IMR-90 (cell line): Measurements from ENCODE around the gene DBF4B. TPM values are rescaled to one million over a fixed set of nuclear protein-coding genes. Genes with fewer than 3 reads are reported as not detected.

Experiments used
- ATAC-seq: fragments of 200-7000 bp; cut with Tn5 transposase; 2 replicates; pipeline ENCODE4 v1.9.1; 2020; ENCODE audit warnings: low read depth, mild to moderate bottlenecking, moderate library complexity
- BruUV-seq: library from RNA; stranded (reverse); fragments of 400-500 nt; replicated peaks from 2 replicates; lab custom pipeline; 2021; lab: Mats Ljungman, UMichigan
- CTCF ChIA-PET: fragments of 300-600 bp; formaldehyde crosslinking; extraction: SDS; loops from one replicate; lab custom pipeline; 2021; ENCODE audit warnings: antibody characterized with exemption; lab: Yijun Ruan, JAX
- POLR2A ChIA-PET: fragments of 300-600 bp; sonication (Branson Sonifier 250); formaldehyde crosslinking; loops from one replicate; lab custom pipeline; 2022; ENCODE audit warnings: antibody characterized with exemption; ENCODE audit not compliant: unreplicated experiment; lab: Charles Lee
- DNase-seq: peaks from one replicate; pipeline ENCODE4 v3.0.0; 2013
- H2AFZ ChIP-seq: replicated peaks from 2 replicates; pipeline ENCODE3; 2013; ENCODE audit warnings: low read length, mild to moderate bottlenecking; ENCODE audit not compliant: poor library complexity
- H2AK5ac ChIP-seq: 2 replicates; pipeline ENCODE4 v1.6.1; 2013; ENCODE audit warnings: low read depth, low read length, inconsistent platforms
- H2AK9ac ChIP-seq: replicated peaks from 2 replicates; pipeline ENCODE3; 2013; ENCODE audit warnings: mild to moderate bottlenecking, low read depth, low read length, moderate library complexity; ENCODE audit not compliant: poor library complexity
- H2BK120ac ChIP-seq: 2 replicates; pipeline ENCODE4 v1.6.1; 2013; ENCODE audit warnings: low read depth, low read length, inconsistent platforms
- H2BK15ac ChIP-seq: 3 replicates; pipeline ENCODE4 v1.6.1; 2013; ENCODE audit warnings: low read depth, low read length, inconsistent platforms
- H2BK20ac ChIP-seq: 2 replicates; pipeline ENCODE4 v1.6.1; 2013; ENCODE audit warnings: low read depth, mild to moderate bottlenecking, inconsistent platforms, low read length, moderate library complexity
- H2BK5ac ChIP-seq: 2 replicates; pipeline ENCODE4 v1.6.1; 2013; ENCODE audit warnings: mild to moderate bottlenecking, low read depth, low read length, inconsistent platforms; ENCODE audit not compliant: poor library complexity, severe bottlenecking
- H3K14ac ChIP-seq: replicated peaks from 2 replicates; pipeline ENCODE4 v1.6.1; 2013; ENCODE audit warnings: low read depth, low read length, inconsistent platforms
- H3K18ac ChIP-seq: 2 replicates; pipeline ENCODE4 v1.6.1; 2013; ENCODE audit warnings: low read depth, low read length, control low read depth
- H3K23ac ChIP-seq: 2 replicates; pipeline ENCODE4 v1.6.1; 2013; ENCODE audit warnings: low read depth, low read length, inconsistent platforms
- H3K27ac ChIP-seq: 2 replicates; pipeline ENCODE4 v1.5.1; 2013; ENCODE audit warnings: mild to moderate bottlenecking, control low read depth, low read length; ENCODE audit not compliant: insufficient read depth
- H3K27me3 ChIP-seq: 2 replicates; pipeline ENCODE4 v1.6.1; 2013; ENCODE audit warnings: low read length; ENCODE audit not compliant: control insufficient read depth, insufficient read depth
- H3K36me3 ChIP-seq: 2 replicates; pipeline ENCODE4 v1.6.1; 2013; ENCODE audit warnings: low read length, mixed read lengths; ENCODE audit not compliant: control insufficient read depth, insufficient read depth
- H3K4ac ChIP-seq: 2 replicates; pipeline ENCODE4 v1.6.1; 2013; ENCODE audit warnings: low read depth, low read length, inconsistent platforms
- H3K4me1 ChIP-seq: 2 replicates; pipeline ENCODE4 v1.6.1; 2013; ENCODE audit warnings: low read length, mixed read lengths; ENCODE audit not compliant: control insufficient read depth, insufficient read depth
- H3K4me2 ChIP-seq: 2 replicates; pipeline ENCODE4 v1.6.1; 2013; ENCODE audit warnings: low read depth, mild to moderate bottlenecking, control low read depth, low read length, moderate library complexity
- H3K4me3 ChIP-seq: 2 replicates; pipeline ENCODE4 v1.5.1; 2013; ENCODE audit warnings: low read depth, mild to moderate bottlenecking, control low read depth, low read length, moderate library complexity; ENCODE audit not compliant: insufficient read depth
- H3K56ac ChIP-seq: 2 replicates; pipeline ENCODE4 v1.6.1; 2013; ENCODE audit warnings: low read length, inconsistent platforms; ENCODE audit not compliant: insufficient read depth; ENCODE audit errors: extremely low read depth
- H3K79me1 ChIP-seq, 2 experiments: 2 replicates each; pipeline ENCODE4 v1.6.1; 2013; ENCODE audit warnings: low read length in 2 of 2, inconsistent platforms in 1 of 2, low read depth in 1 of 2
- H3K9ac ChIP-seq: 2 replicates; pipeline ENCODE4 v1.6.1; 2013; ENCODE audit warnings: low read depth, low read length, control low read depth
- H3K9me1 ChIP-seq: 2 replicates; pipeline ENCODE4 v1.6.1; 2013; ENCODE audit warnings: low read length, inconsistent platforms; ENCODE audit not compliant: insufficient read depth
- H3K9me3 ChIP-seq: 2 replicates; pipeline ENCODE4 v1.6.1; 2013; ENCODE audit warnings: low read length; ENCODE audit not compliant: control insufficient read depth, insufficient read depth
- H4K20me1 ChIP-seq: 2 replicates; pipeline ENCODE4 v1.6.1; 2013; ENCODE audit warnings: low read length, inconsistent platforms; ENCODE audit not compliant: insufficient read depth
- H4K5ac ChIP-seq: 2 replicates; pipeline ENCODE4 v1.6.1; 2013; ENCODE audit warnings: mild to moderate bottlenecking, low read depth, low read length, control low read depth
- H4K8ac ChIP-seq, 2 experiments: 2 replicates each; pipeline ENCODE4 v1.6.1; 2013; ENCODE audit warnings: low read depth in 2 of 2, low read length in 2 of 2, control low read depth in 1 of 2, inconsistent platforms in 1 of 2
- H4K91ac ChIP-seq: 2 replicates; pipeline ENCODE4 v1.6.1; 2013; ENCODE audit warnings: low read depth, low read length, inconsistent platforms; ENCODE audit not compliant: insufficient read depth
- BHLHE40 ChIP-seq: fragments of 150-350 bp; IDR thresholded peaks from 2 replicates; pipeline ENCODE4 v1.6.1; 2016; ENCODE audit warnings: mild to moderate bottlenecking, low read depth, low read length
- CEBPB ChIP-seq: IDR thresholded peaks from 2 replicates; pipeline ENCODE4 v1.6.1; 2012; ENCODE audit warnings: low read depth, low read length, improper control_type of control experiment
- CHD1 ChIP-seq: IDR thresholded peaks from 2 replicates; pipeline ENCODE4 v1.6.1; 2012; ENCODE audit warnings: low read depth, low read length, improper control_type of control experiment
- CTCF ChIP-seq: conservative IDR thresholded peaks from 2 replicates; pipeline ENCODE4 v1.5.1; 2012; ENCODE audit warnings: mild to moderate bottlenecking, low read depth, low read length, improper control_type of control experiment
- FOS ChIP-seq: fragments of 150-350 bp; IDR thresholded peaks from 2 replicates; pipeline ENCODE4 v1.6.1; 2016; ENCODE audit warnings: low read depth, low read length
- MAFK ChIP-seq: IDR thresholded peaks from 2 replicates; pipeline ENCODE4 v1.6.1; 2012; ENCODE audit warnings: low read depth, low read length, improper control_type of control experiment
- MAZ ChIP-seq: IDR thresholded peaks from 2 replicates; pipeline ENCODE4 v1.6.1; 2012; ENCODE audit warnings: low read depth, mild to moderate bottlenecking, low read length, improper control_type of control experiment, moderate library complexity, borderline replicate concordance
- MXI1 ChIP-seq: IDR thresholded peaks from 2 replicates; pipeline ENCODE4 v1.6.1; 2012; ENCODE audit warnings: low read depth, mild to moderate bottlenecking, low read length, moderate library complexity, borderline replicate concordance
- NFE2L2 ChIP-seq: fragments of 150-350 bp; IDR thresholded peaks from 2 replicates; pipeline ENCODE4 v1.6.1; 2016; ENCODE audit warnings: low read depth, mild to moderate bottlenecking, low read length
- POLR2A ChIP-seq: IDR thresholded peaks from 2 replicates; pipeline ENCODE4 v1.6.1; 2012; ENCODE audit warnings: mild to moderate bottlenecking, low read depth, low read length
- RAD21 ChIP-seq: IDR thresholded peaks from 2 replicates; pipeline ENCODE4 v1.6.1; 2012; ENCODE audit warnings: low read length, improper control_type of control experiment
- RCOR1 ChIP-seq: IDR thresholded peaks from 2 replicates; pipeline ENCODE4 v1.6.1; 2012; ENCODE audit warnings: mild to moderate bottlenecking, low read length, improper control_type of control experiment; ENCODE audit not compliant: insufficient replicate concordance
- RFX5 ChIP-seq: IDR thresholded peaks from 2 replicates; pipeline ENCODE4 v1.8.0; 2012; ENCODE audit warnings: low read depth, mild to moderate bottlenecking, low read length, moderate library complexity
- SMC3 ChIP-seq: fragments of 150-350 bp; IDR thresholded peaks from 2 replicates; pipeline ENCODE4 v1.6.1; 2016; ENCODE audit warnings: low read depth, mild to moderate bottlenecking, antibody characterized with exemption, low read length, moderate library complexity
- WGBS, 2 experiments: methylation state at CpG; one replicate each; pipeline versions ENCODE4 v1.1.5 to v1.1.7; 2013; ENCODE audit warnings: missing lambda C conversion rate in 2 of 2; ENCODE audit not compliant: insufficient read length in 1 of 2; ENCODE audit errors: extremely low coverage in 2 of 2; 5-methylcytosine and 5-hydroxymethylcytosine counted together
- dilution Hi-C: fragments of 300-500 bp; cut with HindIII; formaldehyde crosslinking; loops from one replicate; pipeline ENCODE4 v1.14.3; 2018; ENCODE audit warnings: low sequenced_read_pairs; ENCODE audit not compliant: unreplicated experiment
- in situ Hi-C: fragments of 300-500 bp; cut with MboI; formaldehyde crosslinking; loops from 3 replicates; pipeline ENCODE4 v1.14.3; 2019; ENCODE audit warnings: low sequenced_read_pairs, inconsistent platforms, mixed read lengths
- intact Hi-C: fragments of 100-400 bp; cut with micrococcal nuclease; formaldehyde crosslinking; loops from 2 replicates; pipeline ENCODE4 v1.10.0; 2022
- polyA plus RNA-seq, 3 experiments: library from polyadenylated mRNA; depleted of rRNA; stranded (reverse); fragments of >200 nt; gene quantifications; 2 replicates each; pipeline ENCODE4 v1.2.3, GENCODE V29; 2012; ENCODE audit warnings: low replicate concordance in 1 of 3
- total RNA-seq: library from RNA; depleted of rRNA; stranded (reverse); fragments of >200 nt; gene quantifications from 2 replicates; pipeline ENCODE4 v1.2.3, GENCODE V29; 2012
- TF ChIP-seq, protein P1 (sequence below): fragments of 150-350 bp; IDR thresholded peaks from 2 replicates; pipeline ENCODE4 v1.6.1; 2017; ENCODE audit warnings: mild to moderate bottlenecking, antibody characterized with exemption, low read length, low read depth
- TF ChIP-seq, protein P2 (sequence below): fragments of 150-350 bp; IDR thresholded peaks from 2 replicates; pipeline ENCODE4 v1.6.1; 2016; ENCODE audit warnings: low read depth, mild to moderate bottlenecking, low read length, moderate library complexity, borderline replicate concordance

The DBF4B gene
- total and polyA plus RNA-seq, 2 of the 4 experiments (the other 2 are of a cell fraction): 3.6 to 10.2 TPM

GRCh38 chr17:44765965-44766364 is 57.5 kb downstream of the DBF4B start:
- intact Hi-C loops: loop anchor here (10.0 kb wide), 1 partner anchor 231 kb away; no protein-coding TSS in a partner anchor
- H3K23ac ChIP-seq: no peak overlapping the region
- H3K4me2 ChIP-seq: no peak overlapping the region
- H3K4me1 ChIP-seq: no peaks in the 10 kb centered on the region
- no peak overlapping the region for H2AK5ac ChIP-seq
- ChIA-PET CTCF (no interaction called here), POLR2A (no interaction called here)
- no peaks in the 10 kb centered on the region for H3K79me1 ChIP-seq
- H4K91ac ChIP-seq: no peak overlapping the region
- dilution Hi-C loops: no loop called here
- no peak for ATAC-seq
- H2AFZ ChIP-seq: peak overlapping the region; percentile 33
- no peaks in the 10 kb centered on the region for H3K9me3 ChIP-seq
- no peak overlapping the region for H4K8ac ChIP-seq
- no TSS peak for BruUV-seq
- no peak overlapping the region for H3K14ac ChIP-seq
- H3K4me3 ChIP-seq: no peak overlapping the region
- 67% methylated on average over 5 of the region's 11 CpGs; no CpG with 5 or more reads in 1 of the 2 experiments for WGBS, 2 experiments
- no peak overlapping the region for H2BK15ac ChIP-seq
- no peak overlapping the region for H3K27ac ChIP-seq
- H3K27me3 ChIP-seq: peaks cover 23% of the 10 kb centered on the region
- TF ChIP-seq RCOR1 (no peak), POLR2A (no peak), NFE2L2 (no peak), RFX5 (no peak), CTCF (no peak), RAD21 (no peak), CHD1 (no peak), CEBPB (no peak), BHLHE40 (no peak), SMC3 (no peak), FOS (no peak), MXI1 (no peak), MAZ (no peak), MAFK (no peak)
- TF ChIP-seq, protein P1, sequence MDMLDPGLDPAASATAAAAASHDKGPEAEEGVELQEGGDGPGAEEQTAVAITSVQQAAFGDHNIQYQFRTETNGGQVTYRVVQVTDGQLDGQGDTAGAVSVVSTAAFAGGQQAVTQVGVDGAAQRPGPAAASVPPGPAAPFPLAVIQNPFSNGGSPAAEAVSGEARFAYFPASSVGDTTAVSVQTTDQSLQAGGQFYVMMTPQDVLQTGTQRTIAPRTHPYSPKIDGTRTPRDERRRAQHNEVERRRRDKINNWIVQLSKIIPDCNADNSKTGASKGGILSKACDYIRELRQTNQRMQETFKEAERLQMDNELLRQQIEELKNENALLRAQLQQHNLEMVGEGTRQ: no peak
- TF ChIP-seq, protein P2, sequence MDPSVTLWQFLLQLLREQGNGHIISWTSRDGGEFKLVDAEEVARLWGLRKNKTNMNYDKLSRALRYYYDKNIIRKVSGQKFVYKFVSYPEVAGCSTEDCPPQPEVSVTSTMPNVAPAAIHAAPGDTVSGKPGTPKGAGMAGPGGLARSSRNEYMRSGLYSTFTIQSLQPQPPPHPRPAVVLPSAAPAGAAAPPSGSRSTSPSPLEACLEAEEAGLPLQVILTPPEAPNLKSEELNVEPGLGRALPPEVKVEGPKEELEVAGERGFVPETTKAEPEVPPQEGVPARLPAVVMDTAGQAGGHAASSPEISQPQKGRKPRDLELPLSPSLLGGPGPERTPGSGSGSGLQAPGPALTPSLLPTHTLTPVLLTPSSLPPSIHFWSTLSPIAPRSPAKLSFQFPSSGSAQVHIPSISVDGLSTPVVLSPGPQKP: no peak
- H3K18ac ChIP-seq: no peak overlapping the region
- H3K9ac ChIP-seq: no peak overlapping the region
- H3K9me1 ChIP-seq: no peaks in the 10 kb centered on the region
- no peak for DNase-seq
- no peak overlapping the region for H4K5ac ChIP-seq
- in situ Hi-C loops: no loop called here
- no peaks in the 10 kb centered on the region for H4K20me1 ChIP-seq
- no peak overlapping the region for H2BK5ac ChIP-seq
- no peaks in the 10 kb centered on the region for H3K36me3 ChIP-seq
- no peak overlapping the region for H2BK20ac ChIP-seq
- H3K4ac ChIP-seq: no peak overlapping the region
- H3K56ac ChIP-seq: no peak overlapping the region
- H2AK9ac ChIP-seq: no peak overlapping the region
- H2BK120ac ChIP-seq: no peak overlapping the region
